DMS 273 (cell line): Measurements from ENCODE around the gene ZNF557.
A peak's percentile ranks its signal among the peaks of the same experiment; 100 is the strongest.
"Not testable (repeated sequence)": the region's sequence is repeated elsewhere in the genome, so short reads cannot be mapped to it uniquely, and the experiment has no call there.

Source experiments
- DNase-seq: peaks from one replicate; lab custom pipeline; 2025; ENCODE audit not compliant: unreplicated experiment; lab: John Stamatoyannopoulos, UW

Gene ZNF557

GRCh38 chr19:7069042-7069903 is at the start of gene ZNF557:
TSS of gene ZNF557 (plus strand) at chr19:7069703. CDS start at chr19:7075075, 5,372 bp downstream.
- DNase-seq, result peak; percentile 98

- not testable (repeated sequence) for DNase-seq
These were observed 48.2 kb upstream of the ZNF557 start, which contains the start of gene MBD3L2B for GRCh38 chr19:7021331-7021730. TSS of gene MBD3L2B (minus strand) at chr19:7021431. CDS start at chr19:7021397, 34 bp downstream.

GRCh38 chr19:7028790-7029189 is 40.7 kb upstream of the ZNF557 start:
- DNase-seq, result not testable (repeated sequence)

GRCh38 chr19:7030278-7030677 is 39.2 kb upstream of the ZNF557 start, which contains the start of gene MBD3L5:
TSS of gene MBD3L5 (plus strand) at chr19:7030578. CDS start at chr19:7030612, 34 bp downstream.
- DNase-seq, result not testable (repeated sequence)

- DNase-seq, result not testable (repeated sequence)
These were observed 29.4 kb upstream of the ZNF557 start, which contains the start of gene MBD3L4 for GRCh38 chr19:7040079-7040478. TSS of gene MBD3L4 (minus strand) at chr19:7040179. CDS start at chr19:7040144, 35 bp downstream.

GRCh38 chr19:7041563-7041962 is 27.9 kb upstream of the ZNF557 start:
- not testable (repeated sequence) for DNase-seq

GRCh38 chr19:7049021-7049420 is 20.5 kb upstream of the ZNF557 start, which contains the start of gene MBD3L2:
TSS of gene MBD3L2 (plus strand) at chr19:7049321. CDS start at chr19:7049374, 53 bp downstream.
- DNase-seq, result not testable (repeated sequence)

GRCh38 chr19:7051421-7051820 is 18.1 kb upstream of the ZNF557 start:
- not testable (repeated sequence) for DNase-seq

GRCh38 chr19:7052896-7053295 is 16.6 kb upstream of the ZNF557 start:
- not testable (repeated sequence) for DNase-seq

- not testable (repeated sequence) for DNase-seq
These were observed 14.7 kb upstream of the ZNF557 start for GRCh38 chr19:7054635-7055368.

- DNase-seq, result not testable (repeated sequence)
These were observed 13.8 kb upstream of the ZNF557 start for GRCh38 chr19:7055679-7056078.

- not testable (repeated sequence) for DNase-seq
These were observed 13.1 kb upstream of the ZNF557 start for GRCh38 chr19:7056371-7056770.

GRCh38 chr19:7058576-7058975 is 10.9 kb upstream of the ZNF557 start, which contains the start of gene MBD3L3:
TSS of gene MBD3L3 (minus strand) at chr19:7058676. CDS start at chr19:7058605, 71 bp downstream.
- DNase-seq, result not testable (repeated sequence)

GRCh38 chr19:7059977-7060376 is 9.5 kb upstream of the ZNF557 start:
- not testable (repeated sequence) for DNase-seq

- DNase-seq, result no peak
These were observed 6.2 kb upstream of the ZNF557 start for GRCh38 chr19:7063339-7063738.

- no peak for DNase-seq
These were observed 5.6 kb upstream of the ZNF557 start for GRCh38 chr19:7063764-7064418.

GRCh38 chr19:7067122-7067521 is 2.4 kb upstream of the ZNF557 start:
- peak; percentile 73 for DNase-seq

GRCh38 chr19:7067716-7068115 is 1.8 kb upstream of the ZNF557 start:
- no peak for DNase-seq

- no peak for DNase-seq
These were observed 904 bp upstream of the ZNF557 start for GRCh38 chr19:7068599-7068998.

- DNase-seq, result peak; percentile 64
These were observed 362 bp downstream of the ZNF557 start for GRCh38 chr19:7069904-7070226.

GRCh38 chr19:7072541-7072940 is 3.0 kb downstream of the ZNF557 start:
- DNase-seq, result no peak
